ENCODE results near the gene SCN9A.
"Not testable (repeated sequence)": the region's sequence is repeated elsewhere in the genome, so short reads cannot be mapped to it uniquely, and the experiment has no call there.

The SCN9A gene

DNA sequence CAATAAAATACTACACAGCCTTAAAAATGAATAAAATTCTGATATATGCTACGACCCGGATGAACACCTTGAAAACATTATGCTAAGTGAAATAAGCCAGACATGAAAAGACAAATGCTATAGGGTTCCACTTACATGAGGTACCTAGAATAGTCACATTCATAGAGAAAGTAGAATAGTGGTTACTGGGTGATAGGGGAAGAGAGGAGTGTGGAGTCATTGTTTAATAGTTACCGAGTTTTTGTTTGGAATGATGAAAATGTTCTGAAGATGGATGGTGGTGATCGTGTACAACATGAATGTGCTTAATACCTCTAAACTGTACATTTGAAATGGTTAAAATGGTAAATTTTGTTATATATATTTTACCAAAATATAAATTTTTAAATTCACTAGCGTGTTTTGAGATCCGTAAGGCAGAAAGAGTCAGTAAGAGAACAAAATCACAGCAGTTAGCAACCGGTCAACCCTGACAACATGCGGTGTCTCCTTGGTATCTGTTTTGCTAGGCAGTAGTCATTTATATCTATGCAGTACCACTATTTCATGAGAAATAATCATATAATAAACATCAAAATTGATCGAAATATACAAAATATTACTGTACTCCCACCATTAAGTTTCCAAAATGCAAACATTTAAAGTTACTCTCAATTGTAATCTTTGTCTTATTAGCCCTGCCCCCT, 11.1 kb downstream of the SCN9A start:
- TF ChIP-seq CTCF (IDR thresholded peaks at IDR 0.05; ENCODE audit: extremely low read depth, missing control alignments) = no peak
- DNase-seq (ENCODE audit: low spot score) = no peak

DNA sequence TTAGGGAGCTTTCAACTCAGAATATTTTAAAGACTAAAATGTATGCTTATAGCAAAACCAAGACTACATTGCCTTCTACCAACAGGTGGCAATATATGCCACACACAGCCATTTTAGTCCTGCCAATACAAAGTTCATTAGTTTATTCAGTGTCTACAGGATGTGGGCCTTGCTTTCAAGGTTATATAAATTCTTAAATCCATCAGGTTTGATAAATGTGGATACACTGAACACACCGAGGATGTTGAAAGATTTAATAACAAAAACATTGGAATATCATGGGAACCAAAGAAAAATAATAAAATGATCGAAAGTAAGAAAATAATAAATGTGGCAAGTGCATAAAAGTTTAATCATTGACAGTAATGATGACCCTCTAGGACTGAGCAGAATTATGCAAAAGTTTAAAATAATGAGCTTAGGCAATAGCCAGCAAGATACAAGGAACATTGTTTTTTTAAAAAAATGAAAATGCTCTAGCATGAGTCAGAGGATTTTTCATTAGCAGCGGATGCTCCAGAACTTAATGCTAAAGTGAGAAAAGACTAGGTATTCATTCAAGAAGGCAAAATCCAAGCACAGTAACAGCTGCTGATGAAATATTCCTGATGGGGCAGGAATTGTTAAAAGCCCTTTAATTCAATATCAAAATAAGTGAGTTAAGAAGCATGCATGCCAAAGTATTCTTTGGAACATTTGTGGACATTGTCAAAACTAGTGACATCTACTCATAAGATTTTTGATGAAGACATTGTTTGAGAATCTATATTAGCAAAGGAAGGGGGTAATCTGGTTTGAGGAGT, 14.2 kb downstream of the SCN9A start:
- no peak for DNase-seq (ENCODE audit: low spot score)
- TF ChIP-seq CTCF (IDR thresholded peaks at IDR 0.05; ENCODE audit: extremely low read depth, missing control alignments) = peak; percentile 22

- no peak for TF ChIP-seq CTCF (IDR thresholded peaks at IDR 0.05; ENCODE audit: extremely low read depth, missing control alignments)
- no peak for DNase-seq (ENCODE audit: low spot score)
These were observed 14.8 kb downstream of the SCN9A start for GRCh38 chr2:166360906-166361305.

GRCh38 chr2:166360426-166360825, 15.3 kb downstream of the SCN9A start:
- DNase-seq (ENCODE audit: low spot score) = no peak
- TF ChIP-seq CTCF (IDR thresholded peaks at IDR 0.05; ENCODE audit: extremely low read depth, missing control alignments) = no peak

DNA sequence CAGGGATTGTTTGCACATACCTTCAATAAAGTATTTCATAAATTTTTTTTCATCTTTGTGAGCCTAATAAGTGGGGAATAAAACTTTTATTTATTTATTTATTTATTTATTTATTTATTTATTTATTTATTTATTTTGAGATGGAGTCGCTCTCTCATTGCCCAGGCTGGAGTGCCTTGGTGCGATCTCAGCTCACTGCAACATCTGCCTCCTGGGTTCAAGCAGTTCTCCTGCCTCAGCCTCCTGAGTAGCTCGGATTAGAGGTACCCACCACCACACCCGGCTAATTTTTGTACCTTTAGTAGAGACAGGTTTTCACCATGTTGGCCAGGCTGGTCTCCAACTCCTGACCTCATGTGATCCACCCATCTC, 17.8 kb downstream of the SCN9A start:
- not testable (repeated sequence) for DNase-seq (ENCODE audit: low spot score)

DNA sequence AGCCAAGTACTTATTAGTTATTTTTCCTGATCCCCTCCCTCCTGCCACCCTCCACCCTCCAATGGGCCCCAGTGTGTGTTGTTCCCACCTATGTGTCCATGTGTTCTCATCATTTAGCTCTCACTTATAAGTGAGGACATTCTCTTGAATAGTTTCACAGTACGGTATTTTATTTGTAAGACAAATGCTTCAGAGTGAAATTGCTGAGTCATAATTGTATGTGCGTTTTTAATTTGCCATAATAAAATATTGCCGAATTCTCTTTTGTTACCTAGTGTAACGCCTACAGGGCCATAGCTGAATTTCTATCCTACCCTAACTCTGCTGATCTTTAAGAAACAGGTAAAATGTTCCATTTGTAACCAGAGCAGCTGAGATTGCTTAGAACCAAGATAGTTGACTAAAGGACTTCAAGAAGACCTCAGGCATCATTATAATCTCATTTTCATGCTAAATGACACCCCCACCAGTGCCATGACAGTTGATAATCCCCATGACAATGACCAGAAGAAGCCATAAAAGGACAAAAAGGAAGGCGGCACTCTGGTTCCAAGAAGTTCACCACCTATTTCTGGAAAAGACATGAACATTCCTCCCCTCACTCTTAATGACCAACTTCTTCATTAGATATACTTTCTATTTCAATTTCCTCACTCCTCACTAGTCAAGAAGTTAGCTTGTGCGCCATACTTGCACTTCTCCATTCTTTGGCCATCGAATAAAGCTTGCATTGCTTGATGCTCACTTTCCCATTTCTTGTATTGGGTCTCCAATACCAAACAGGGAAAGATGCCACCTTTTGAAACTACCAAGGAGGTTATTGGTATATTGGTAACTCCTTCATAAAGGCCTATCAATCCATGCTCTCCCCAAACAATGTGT, 18.4 kb downstream of the SCN9A start:
- DNase-seq (ENCODE audit: low spot score) = no peak
- TF ChIP-seq CTCF (IDR thresholded peaks at IDR 0.05; ENCODE audit: extremely low read depth, missing control alignments) = no peak

GRCh38 chr2:166351319-166351718, 24.4 kb downstream of the SCN9A start:
- TF ChIP-seq CTCF (IDR thresholded peaks at IDR 0.05; ENCODE audit: extremely low read depth, missing control alignments) = no peak
- DNase-seq (ENCODE audit: low spot score) = no peak
